GM23338 (cell line): ENCODE data around the gene PPIF. TPM values are rescaled to one million over a fixed set of nuclear protein-coding genes. Genes with fewer than 3 reads are reported as not detected.

ENCODE experiments used
- ATAC-seq: fragments of 200-7000 bp; cut with Tn5 transposase; 3 replicates; pipeline ENCODE4 v1.9.1; 2020
- DNase-seq: peaks from one replicate; pipeline ENCODE4 v3.0.0-alpha.2; 2015; ENCODE audit warnings: low spot score
- H2AFZ ChIP-seq: fragments of 200-600 bp; sonication (generic); 2 replicates; pipeline ENCODE4 v1.8.0; 2016; ENCODE audit warnings: antibody characterized with exemption, mild to moderate bottlenecking, moderate library complexity
- H3F3A ChIP-seq: fragments of 200-600 bp; sonication (generic); replicated peaks from 2 replicates; pipeline ENCODE4 v1.8.0; 2017; ENCODE audit warnings: antibody characterized with exemption, mixed run types, low read depth
- H3K27ac ChIP-seq: fragments of 200-600 bp; sonication (generic); 2 replicates; pipeline ENCODE4 v1.6.1; 2016; ENCODE audit warnings: low read depth
- H3K27me3 ChIP-seq: fragments of 200-600 bp; sonication (generic); 2 replicates; pipeline ENCODE4 v1.8.0; 2016; ENCODE audit warnings: mild to moderate bottlenecking, mixed run types, moderate library complexity; ENCODE audit not compliant: insufficient read depth
- H3K36me3 ChIP-seq: fragments of 200-600 bp; sonication (generic); 2 replicates; pipeline ENCODE4 v1.8.0; 2016; ENCODE audit warnings: mild to moderate bottlenecking; ENCODE audit not compliant: insufficient read depth
- H3K4me1 ChIP-seq: fragments of 200-600 bp; sonication (generic); 2 replicates; pipeline ENCODE4 v1.8.0; 2016; ENCODE audit warnings: mild to moderate bottlenecking, moderate library complexity; ENCODE audit not compliant: insufficient read depth
- H3K4me2 ChIP-seq: fragments of 200-600 bp; sonication (generic); 2 replicates; pipeline ENCODE4 v1.7.1; 2017; ENCODE audit warnings: mixed run types
- H3K4me3 ChIP-seq: fragments of 200-600 bp; sonication (generic); 2 replicates; pipeline ENCODE4 v1.6.1; 2016; ENCODE audit warnings: mixed run types
- H3K79me2 ChIP-seq: fragments of 200-600 bp; sonication (generic); replicated peaks from 2 replicates; pipeline ENCODE4 v1.8.0; 2017; ENCODE audit warnings: mild to moderate bottlenecking; ENCODE audit not compliant: insufficient read depth
- H3K9me2 ChIP-seq: fragments of 200-600 bp; sonication (generic); 2 replicates; pipeline ENCODE4 v1.8.0; 2017; ENCODE audit not compliant: insufficient read depth
- H4K20me1 ChIP-seq: fragments of 200-600 bp; sonication (generic); replicated peaks from 2 replicates; pipeline ENCODE4 v1.8.0; 2017; ENCODE audit warnings: mild to moderate bottlenecking; ENCODE audit not compliant: insufficient read depth
- H3K27ac Mint-ChIP-seq: 2 replicates; pipeline ENCODE4 v1.8.0; 2020; ENCODE audit warnings: inconsistent platforms, mild to moderate bottlenecking, moderate library complexity, mixed read lengths
- H3K27me3 Mint-ChIP-seq: 3 replicates; pipeline ENCODE4 v1.8.0; 2022; ENCODE audit warnings: low read depth, mild to moderate bottlenecking, moderate library complexity, mixed read lengths, inconsistent platforms; ENCODE audit not compliant: insufficient read depth, poor library complexity
- H3K36me3 Mint-ChIP-seq: 3 replicates; pipeline ENCODE4 v1.8.0; 2021; ENCODE audit warnings: low read depth, mild to moderate bottlenecking, inconsistent platforms, moderate library complexity, mixed read lengths
- H3K4me1 Mint-ChIP-seq: 3 replicates; pipeline ENCODE4 v1.8.0; 2020; ENCODE audit warnings: mild to moderate bottlenecking, inconsistent platforms, mixed read lengths
- H3K4me3 Mint-ChIP-seq: 3 replicates; pipeline ENCODE4 v1.8.0; 2021; ENCODE audit warnings: moderate library complexity, mild to moderate bottlenecking, inconsistent platforms, mixed read lengths
- H3K9me3 Mint-ChIP-seq: 3 replicates; pipeline ENCODE4 v1.8.0; 2020; ENCODE audit warnings: moderate library complexity, mild to moderate bottlenecking, inconsistent platforms, mixed read lengths
- CREB1 ChIP-seq: fragments of 250-450 bp; sonication (Bioruptor Pico); IDR thresholded peaks from 2 replicates; pipeline ENCODE4 v1.5.0; 2020; ENCODE audit warnings: low read depth, mild to moderate bottlenecking, moderate library complexity
- EZH2 ChIP-seq: fragments of 200-600 bp; sonication (generic); IDR thresholded peaks from one replicate; pipeline ENCODE4 v1.8.0; 2017; ENCODE audit warnings: antibody characterized with exemption, mild to moderate bottlenecking, low read depth; ENCODE audit not compliant: unreplicated experiment
- EZH2phosphoT487 ChIP-seq: fragments of 200-600 bp; sonication (generic); IDR thresholded peaks from one replicate; pipeline ENCODE4 v1.8.1; 2018; ENCODE audit warnings: antibody characterized with exemption; ENCODE audit not compliant: unreplicated experiment
- JUNB ChIP-seq: IDR thresholded peaks from one replicate; pipeline ENCODE4 v1.6.1; 2016; ENCODE audit warnings: antibody characterized with exemption; ENCODE audit not compliant: unreplicated experiment
- NANOG ChIP-seq: IDR thresholded peaks from 2 replicates; pipeline ENCODE4 v1.6.1; 2016; ENCODE audit warnings: antibody characterized with exemption, borderline replicate concordance
- POLR2AphosphoS5 ChIP-seq: IDR thresholded peaks from 2 replicates; pipeline ENCODE4 v1.6.1; 2016; ENCODE audit warnings: antibody characterized with exemption, low read depth
- REST ChIP-seq: IDR thresholded peaks from one replicate; pipeline ENCODE4 v1.6.1; 2018; ENCODE audit warnings: antibody characterized with exemption; ENCODE audit not compliant: unreplicated experiment
- STAT1 ChIP-seq: IDR thresholded peaks from one replicate; pipeline ENCODE4 v1.6.1; 2016; ENCODE audit warnings: antibody characterized with exemption; ENCODE audit not compliant: unreplicated experiment
- ZNF114 ChIP-seq: fragments of 250-450 bp; sonication (Bioruptor Pico); IDR thresholded peaks from 2 replicates; pipeline ENCODE4 v1.5.0; 2020; ENCODE audit warnings: mild to moderate bottlenecking, moderate library complexity
- ZNF331 ChIP-seq: fragments of 250-450 bp; sonication (Bioruptor Pico); IDR thresholded peaks from 2 replicates; pipeline ENCODE4 v1.5.0; 2020; ENCODE audit warnings: low read depth, mild to moderate bottlenecking, moderate library complexity
- polyA plus RNA-seq: library from polyadenylated mRNA; unstranded; fragments of >200 nt; fragmentation: Nextera tagmentation; extraction: Ambion mirVana; gene quantifications from 2 replicates; pipeline ENCODE4 v1.2.1, GENCODE V29; 2016
- total RNA-seq: library from RNA; depleted of rRNA; stranded (reverse); fragments of >200 nt; shearing (Covaris generic); gene quantifications from 2 replicates; pipeline ENCODE4 v1.2.3, GENCODE V29; 2014
- TF ChIP-seq, protein P1 (sequence below): IDR thresholded peaks from 2 replicates; pipeline ENCODE4 v1.6.1; 2016; ENCODE audit warnings: antibody characterized with exemption
- TF ChIP-seq, protein P2 (sequence below): fragments of 250-450 bp; sonication (Bioruptor Pico); IDR thresholded peaks from 2 replicates; pipeline ENCODE4 v1.5.0; 2020; ENCODE audit warnings: mild to moderate bottlenecking, moderate library complexity

Gene PPIF
- total and polyA plus RNA-seq, 2 experiments from 2014 or later = 32.1 to 43.6 TPM

DNA sequence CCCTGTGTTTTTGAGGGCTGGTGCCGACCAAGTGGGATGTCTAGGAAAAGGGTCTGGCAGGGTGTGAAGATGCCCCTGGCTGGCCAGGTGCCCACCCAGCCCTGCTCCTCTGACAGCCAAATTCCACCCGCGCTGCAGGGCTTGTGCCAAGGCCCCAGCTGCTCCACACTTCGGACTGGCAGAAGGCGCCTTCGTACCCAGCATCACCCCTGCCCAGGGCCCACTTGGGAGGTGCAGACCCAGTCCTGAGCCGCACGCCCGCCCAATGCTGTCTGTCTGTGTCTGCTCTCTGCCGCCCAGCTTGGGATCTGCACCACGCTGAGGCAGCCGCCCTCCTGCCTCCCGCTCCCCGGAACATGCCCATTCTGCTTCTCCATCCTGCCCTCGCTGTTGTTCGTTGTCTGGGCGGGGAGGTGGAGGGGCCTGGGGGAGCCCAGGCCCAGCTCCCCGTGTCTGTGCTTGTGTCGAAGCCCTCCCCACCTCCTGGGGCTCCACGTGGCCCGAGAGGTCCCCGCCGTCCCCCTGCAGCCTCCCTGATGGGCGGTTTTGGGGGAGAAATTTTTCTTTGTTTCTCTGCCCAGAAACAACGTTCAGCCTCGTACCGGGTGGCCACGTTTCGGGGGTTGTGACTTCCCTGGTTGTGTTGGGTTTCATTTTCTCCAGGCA lies 36.9 kb upstream of the PPIF start:
- Histone ChIP-seq H3K4me2 (no peak overlapping the region), H2AFZ (no peak overlapping the region), H3K9me2 (no peaks in the 10 kb centered on the region), H3K4me1 (no peaks in the 10 kb centered on the region), H3K36me3 (peaks cover 4% of the 10 kb centered on the region; the same call in 1 of the 2 replicates), H3K27me3 (no peaks in the 10 kb centered on the region), H3F3A (no peaks in the 10 kb centered on the region), H3K4me3 (no peak overlapping the region), H3K79me2 (no peaks in the 10 kb centered on the region), H3K27ac (no peak overlapping the region), H4K20me1 (no peaks in the 10 kb centered on the region)
- no peak for ATAC-seq
- no peak for DNase-seq
- Mint-ChIP-seq H3K27ac (no peak overlapping the region), H3K4me3 (no peak overlapping the region), H3K36me3 (peaks cover 21% of the 10 kb centered on the region), H3K9me3 (no peaks in the 10 kb centered on the region), H3K27me3 (peaks cover 18% of the 10 kb centered on the region), H3K4me1 (peaks cover 4% of the 10 kb centered on the region)
- no peak for TF ChIP-seq EZH2phosphoT487
- TF ChIP-seq CREB1 (CRISPR knock-in tag) = no peak
- no peak for TF ChIP-seq EZH2
- TF ChIP-seq REST = no peak
- TF ChIP-seq JUNB = no peak
- TF ChIP-seq ZNF114 (CRISPR knock-in tag) = no peak
- no peak for TF ChIP-seq ZNF331 (CRISPR knock-in tag)
- no peak for TF ChIP-seq POLR2AphosphoS5
- TF ChIP-seq NANOG = no peak
- TF ChIP-seq, protein P1, sequence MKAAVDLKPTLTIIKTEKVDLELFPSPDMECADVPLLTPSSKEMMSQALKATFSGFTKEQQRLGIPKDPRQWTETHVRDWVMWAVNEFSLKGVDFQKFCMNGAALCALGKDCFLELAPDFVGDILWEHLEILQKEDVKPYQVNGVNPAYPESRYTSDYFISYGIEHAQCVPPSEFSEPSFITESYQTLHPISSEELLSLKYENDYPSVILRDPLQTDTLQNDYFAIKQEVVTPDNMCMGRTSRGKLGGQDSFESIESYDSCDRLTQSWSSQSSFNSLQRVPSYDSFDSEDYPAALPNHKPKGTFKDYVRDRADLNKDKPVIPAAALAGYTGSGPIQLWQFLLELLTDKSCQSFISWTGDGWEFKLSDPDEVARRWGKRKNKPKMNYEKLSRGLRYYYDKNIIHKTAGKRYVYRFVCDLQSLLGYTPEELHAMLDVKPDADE = no peak
- TF ChIP-seq, protein P2, sequence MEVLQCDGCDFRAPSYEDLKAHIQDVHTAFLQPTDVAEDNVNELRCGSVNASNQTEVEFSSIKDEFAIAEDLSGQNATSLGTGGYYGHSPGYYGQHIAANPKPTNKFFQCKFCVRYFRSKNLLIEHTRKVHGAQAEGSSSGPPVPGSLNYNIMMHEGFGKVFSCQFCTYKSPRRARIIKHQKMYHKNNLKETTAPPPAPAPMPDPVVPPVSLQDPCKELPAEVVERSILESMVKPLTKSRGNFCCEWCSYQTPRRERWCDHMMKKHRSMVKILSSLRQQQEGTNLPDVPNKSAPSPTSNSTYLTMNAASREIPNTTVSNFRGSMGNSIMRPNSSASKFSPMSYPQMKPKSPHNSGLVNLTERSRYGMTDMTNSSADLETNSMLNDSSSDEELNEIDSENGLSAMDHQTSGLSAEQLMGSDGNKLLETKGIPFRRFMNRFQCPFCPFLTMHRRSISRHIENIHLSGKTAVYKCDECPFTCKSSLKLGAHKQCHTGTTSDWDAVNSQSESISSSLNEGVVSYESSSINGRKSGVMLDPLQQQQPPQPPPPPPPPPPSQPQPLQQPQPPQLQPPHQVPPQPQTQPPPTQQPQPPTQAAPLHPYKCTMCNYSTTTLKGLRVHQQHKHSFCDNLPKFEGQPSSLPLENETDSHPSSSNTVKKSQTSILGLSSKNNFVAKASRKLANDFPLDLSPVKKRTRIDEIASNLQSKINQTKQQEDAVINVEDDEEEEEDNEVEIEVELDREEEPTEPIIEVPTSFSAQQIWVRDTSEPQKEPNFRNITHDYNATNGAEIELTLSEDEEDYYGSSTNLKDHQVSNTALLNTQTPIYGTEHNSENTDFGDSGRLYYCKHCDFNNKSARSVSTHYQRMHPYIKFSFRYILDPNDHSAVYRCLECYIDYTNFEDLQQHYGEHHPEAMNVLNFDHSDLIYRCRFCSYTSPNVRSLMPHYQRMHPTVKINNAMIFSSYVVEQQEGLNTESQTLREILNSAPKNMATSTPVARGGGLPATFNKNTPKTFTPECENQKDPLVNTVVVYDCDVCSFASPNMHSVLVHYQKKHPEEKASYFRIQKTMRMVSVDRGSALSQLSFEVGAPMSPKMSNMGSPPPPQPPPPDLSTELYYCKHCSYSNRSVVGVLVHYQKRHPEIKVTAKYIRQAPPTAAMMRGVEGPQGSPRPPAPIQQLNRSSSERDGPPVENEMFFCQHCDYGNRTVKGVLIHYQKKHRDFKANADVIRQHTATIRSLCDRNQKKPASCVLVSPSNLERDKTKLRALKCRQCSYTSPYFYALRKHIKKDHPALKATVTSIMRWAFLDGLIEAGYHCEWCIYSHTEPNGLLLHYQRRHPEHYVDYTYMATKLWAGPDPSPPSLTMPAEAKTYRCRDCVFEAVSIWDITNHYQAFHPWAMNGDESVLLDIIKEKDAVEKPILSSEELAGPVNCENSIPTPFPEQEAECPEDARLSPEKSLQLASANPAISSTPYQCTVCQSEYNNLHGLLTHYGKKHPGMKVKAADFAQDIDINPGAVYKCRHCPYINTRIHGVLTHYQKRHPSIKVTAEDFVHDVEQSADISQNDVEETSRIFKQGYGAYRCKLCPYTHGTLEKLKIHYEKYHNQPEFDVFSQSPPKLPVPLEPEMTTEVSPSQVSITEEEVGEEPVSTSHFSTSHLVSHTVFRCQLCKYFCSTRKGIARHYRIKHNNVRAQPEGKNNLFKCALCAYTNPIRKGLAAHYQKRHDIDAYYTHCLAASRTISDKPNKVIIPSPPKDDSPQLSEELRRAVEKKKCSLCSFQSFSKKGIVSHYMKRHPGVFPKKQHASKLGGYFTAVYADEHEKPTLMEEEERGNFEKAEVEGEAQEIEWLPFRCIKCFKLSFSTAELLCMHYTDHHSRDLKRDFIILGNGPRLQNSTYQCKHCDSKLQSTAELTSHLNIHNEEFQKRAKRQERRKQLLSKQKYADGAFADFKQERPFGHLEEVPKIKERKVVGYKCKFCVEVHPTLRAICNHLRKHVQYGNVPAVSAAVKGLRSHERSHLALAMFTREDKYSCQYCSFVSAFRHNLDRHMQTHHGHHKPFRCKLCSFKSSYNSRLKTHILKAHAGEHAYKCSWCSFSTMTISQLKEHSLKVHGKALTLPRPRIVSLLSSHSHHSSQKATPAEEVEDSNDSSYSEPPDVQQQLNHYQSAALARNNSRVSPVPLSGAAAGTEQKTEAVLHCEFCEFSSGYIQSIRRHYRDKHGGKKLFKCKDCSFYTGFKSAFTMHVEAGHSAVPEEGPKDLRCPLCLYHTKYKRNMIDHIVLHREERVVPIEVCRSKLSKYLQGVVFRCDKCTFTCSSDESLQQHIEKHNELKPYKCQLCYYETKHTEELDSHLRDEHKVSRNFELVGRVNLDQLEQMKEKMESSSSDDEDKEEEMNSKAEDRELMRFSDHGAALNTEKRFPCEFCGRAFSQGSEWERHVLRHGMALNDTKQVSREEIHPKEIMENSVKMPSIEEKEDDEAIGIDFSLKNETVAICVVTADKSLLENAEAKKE (CRISPR knock-in tag) = no peak
- no peak for TF ChIP-seq STAT1
